GM21619 (cell line): Measurements from ENCODE around the gene BNIP3.
"Not testable (repeated sequence)": the region's sequence is repeated elsewhere in the genome, so short reads cannot be mapped to it uniquely, and the experiment has no call there.

Experiments
- ATAC-seq: cut with Tn5 transposase; IDR thresholded peaks from one replicate; pipeline ENCODE4 v1.9.1; 2021; ENCODE audit not compliant: unreplicated experiment

Gene BNIP3

DNA sequence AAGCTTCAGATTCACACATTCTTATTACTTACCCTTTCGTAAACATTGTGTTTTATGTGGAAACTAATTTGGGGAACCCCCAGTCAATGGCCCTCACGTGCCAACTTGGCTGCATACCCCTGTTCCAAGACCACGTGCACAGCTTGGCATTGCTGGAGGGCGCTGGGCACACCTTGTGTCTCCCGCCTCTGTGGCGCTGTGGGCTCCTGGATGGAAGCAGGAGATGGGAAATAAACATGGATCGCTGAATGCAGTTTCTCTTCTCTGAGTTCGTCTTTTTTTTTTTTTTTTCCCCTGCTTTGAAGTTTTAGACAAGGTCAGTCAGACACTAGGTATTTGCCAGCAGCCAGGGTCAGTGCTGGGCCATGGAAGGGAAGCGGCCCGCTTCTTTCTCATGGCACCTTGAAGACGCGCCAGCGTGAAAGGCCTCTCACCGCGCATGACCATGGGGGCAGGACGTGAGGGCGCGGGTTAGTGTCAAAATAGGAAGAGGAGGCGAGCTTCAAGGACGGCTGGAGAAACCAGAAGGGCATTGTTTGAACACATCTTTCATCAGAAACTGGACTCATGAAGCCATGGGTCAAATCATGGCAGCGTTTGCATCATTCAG is 27.3 kb downstream of the BNIP3 start:
- ATAC-seq, result no peak

DNA sequence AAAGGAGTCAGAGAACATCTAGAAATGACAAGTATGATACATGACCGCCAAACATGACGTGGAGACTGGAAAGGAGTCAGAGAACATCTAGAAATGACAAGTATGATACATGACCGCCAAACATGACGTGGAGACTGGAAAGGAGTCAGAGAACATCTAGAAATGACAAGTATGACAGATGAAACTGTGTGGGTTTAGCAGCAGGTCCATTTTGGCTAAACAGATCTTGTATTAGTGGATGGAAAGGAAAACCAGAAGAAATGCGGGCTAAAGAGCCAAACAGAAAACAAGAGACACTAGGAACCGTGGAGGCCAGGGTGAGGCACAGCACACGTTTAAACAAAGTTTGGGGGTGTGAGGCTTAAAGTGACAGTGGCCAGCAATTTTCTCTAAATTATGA is 31.8 kb downstream of the BNIP3 start:
- ATAC-seq, result not testable (repeated sequence)

DNA sequence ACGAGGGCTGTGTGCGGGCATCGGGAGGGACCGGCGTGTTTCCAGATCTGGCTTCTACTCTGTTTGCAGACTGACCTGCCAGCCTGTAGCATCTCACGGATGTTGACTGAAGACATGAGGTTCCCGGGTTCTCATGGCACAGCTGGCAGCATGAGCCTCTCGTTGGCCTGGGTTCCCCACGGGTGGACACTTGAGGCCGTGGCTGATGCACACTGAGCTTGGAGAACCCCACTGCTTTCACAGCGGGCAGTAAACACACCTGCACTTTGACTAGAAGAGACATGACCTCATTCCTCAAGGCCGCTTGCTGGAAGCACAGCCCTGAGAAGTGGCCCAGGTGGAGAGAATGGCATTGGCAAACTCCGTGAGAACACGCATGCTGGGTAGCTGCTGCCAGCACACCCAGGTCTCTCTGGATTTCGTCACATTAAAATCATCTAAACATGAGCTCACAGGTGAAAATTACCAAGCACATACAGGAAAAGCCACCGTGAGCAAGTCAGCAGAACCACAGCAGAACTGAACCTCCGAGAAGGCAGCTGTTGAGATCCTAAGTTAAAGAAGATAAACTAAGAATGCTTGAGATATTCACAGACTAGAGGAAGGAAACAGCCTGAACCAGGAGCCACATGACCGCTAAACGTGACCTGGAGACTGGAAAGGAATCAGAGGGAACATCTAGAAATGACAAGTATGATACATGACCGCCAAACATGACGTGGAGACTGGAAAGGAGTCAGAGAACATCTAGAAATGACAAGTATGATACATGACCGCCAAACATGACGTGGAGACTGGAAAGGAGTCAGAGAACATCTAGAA is 32.5 kb downstream of the BNIP3 start:
- ATAC-seq, result no peak

DNA sequence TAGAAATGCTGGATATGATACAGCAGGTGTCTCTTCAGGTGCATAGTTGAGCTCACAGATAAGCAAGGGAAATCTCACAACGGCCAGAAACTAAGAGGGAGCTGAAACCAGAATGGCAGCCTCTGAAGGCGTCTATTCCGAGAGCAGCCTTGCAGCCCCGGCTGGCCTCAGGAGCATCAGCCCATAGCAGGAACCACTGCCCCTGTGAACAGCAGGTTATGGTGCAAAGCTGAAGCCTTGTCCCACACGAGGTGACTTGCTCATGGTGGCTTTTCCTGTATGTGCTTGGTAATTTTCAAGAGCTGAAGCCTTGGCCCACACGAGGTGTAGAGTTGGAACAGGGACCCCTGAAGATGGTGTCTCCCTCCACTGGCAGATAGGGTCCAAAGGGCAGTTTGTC is 33.2 kb downstream of the BNIP3 start:
- no peak for ATAC-seq

DNA sequence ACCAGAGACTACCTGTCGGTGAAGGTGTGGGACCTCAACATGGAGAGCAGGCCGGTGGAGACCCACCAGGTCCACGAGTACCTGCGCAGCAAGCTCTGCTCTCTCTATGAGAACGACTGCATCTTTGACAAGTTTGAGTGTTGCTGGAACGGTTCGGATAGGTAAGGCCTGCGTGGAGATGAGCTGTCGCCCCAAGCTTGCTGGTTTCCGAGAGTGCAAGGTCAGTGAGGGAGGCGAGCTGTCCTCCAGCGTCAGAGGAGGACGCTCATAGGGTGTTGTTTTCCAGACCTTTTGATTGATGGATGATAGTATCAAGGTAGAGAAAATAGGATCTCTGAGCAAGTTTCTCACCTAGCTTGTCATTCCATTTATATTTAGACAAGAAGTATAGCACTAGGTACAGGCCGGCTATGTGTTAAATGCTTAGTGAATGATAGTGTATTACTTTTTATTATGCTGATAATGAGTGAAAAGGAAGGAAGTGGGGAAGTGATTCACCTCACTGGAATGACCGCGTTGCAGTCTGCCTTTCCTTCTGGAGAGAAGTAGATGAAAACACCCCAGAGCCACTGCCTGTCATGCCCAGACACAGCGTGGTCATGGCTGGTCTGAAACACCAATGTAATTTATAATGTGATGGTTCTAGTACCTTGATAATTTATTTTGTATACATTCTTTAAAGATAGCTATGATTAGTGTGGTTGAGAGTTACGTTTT is 33.9 kb downstream of the BNIP3 start:
- no peak for ATAC-seq

DNA sequence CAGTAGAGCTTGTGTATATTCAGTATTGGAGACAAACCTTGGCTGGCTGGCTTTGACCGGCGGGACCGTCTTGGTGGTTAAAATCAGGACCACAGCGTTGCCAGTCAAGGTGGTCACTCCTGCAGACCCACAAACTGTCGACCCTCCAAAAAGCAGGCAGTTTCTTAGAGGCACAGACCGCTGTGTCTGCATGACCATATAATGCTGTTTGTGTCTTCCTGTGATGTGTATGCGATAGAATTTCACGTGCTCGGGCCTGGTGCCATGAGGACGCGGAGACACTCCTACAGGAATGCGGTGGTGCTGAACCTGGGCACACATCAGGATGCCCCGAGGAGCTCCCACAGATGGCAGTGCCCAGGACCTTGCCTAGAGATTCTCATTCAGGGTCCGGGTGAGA is 34.8 kb downstream of the BNIP3 start:
- ATAC-seq, result no peak

DNA sequence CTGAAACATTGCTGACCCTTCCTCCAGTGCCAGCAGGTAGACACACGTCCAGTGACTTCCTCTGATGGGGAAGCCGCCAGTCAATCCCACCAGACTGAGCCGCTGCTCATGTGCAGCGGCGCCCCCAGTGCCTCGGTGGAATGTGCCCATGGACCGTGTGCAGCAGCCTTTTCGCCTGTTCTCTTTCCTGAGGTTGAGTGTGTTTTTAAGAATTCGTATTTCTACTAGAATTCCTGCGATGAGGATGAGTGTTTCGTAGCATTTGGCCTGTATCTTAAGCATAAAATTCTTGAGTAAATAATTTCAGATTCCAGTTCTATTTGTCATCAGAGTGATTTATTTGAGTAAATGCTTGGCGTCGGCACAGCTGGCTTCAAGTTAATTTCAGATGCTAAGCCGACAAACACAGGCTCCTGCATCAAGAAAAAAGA is 35.4 kb downstream of the BNIP3 start:
- ATAC-seq, result no peak

DNA sequence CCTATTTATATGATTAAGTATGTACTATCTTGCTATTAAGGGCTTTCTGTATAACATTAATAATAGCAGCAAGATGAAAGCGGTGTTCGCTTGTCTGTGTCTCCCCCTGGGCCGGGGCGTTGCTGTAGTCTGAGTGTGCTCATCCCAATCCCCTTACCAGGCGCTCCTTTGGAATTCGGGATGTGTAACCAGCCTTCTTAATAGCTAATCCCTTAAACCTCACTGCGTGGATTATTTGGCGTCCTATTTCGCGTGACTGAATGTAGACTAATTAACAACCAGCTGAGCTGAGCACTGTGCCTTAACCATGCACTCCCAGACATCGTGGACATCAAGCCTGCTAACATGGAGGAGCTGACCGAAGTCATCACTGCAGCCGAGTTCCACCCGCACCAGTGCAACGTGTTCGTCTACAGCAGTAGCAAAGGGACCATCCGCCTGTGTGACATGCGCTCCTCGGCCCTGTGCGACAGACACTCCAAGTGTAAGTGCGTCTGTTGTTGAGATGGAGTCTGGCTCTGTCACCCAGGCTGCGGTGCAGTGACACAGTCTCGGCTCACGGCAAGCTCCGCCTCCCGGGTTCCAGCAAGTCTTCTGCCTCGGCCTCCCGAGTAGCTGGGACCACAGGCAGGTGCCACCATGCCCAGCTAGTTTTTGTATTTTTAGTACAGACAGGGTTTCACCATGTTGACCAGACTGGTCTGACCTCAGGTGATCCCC is 36.6 kb downstream of the BNIP3 start:
- ATAC-seq, result no peak

DNA sequence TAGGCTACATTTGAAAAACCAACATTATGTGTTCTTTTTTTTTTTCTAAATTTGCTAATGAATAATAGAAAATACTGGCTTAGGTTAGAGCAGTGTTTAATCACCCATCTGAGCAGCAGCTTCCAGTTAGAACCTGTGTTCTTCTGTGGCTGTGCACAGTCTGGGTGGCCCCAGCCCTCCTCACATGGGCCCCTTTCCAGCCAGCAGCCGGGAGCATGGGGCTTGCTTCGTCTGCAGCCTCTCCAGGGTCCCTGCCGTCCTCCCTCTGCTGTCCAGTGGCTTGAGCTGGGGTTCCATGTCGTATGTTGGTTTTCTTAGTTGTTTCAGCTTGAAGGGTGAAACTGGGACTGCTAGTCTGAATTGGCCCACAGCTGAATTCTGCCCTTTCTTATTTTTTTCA is 37.3 kb downstream of the BNIP3 start:
- no peak for ATAC-seq

DNA sequence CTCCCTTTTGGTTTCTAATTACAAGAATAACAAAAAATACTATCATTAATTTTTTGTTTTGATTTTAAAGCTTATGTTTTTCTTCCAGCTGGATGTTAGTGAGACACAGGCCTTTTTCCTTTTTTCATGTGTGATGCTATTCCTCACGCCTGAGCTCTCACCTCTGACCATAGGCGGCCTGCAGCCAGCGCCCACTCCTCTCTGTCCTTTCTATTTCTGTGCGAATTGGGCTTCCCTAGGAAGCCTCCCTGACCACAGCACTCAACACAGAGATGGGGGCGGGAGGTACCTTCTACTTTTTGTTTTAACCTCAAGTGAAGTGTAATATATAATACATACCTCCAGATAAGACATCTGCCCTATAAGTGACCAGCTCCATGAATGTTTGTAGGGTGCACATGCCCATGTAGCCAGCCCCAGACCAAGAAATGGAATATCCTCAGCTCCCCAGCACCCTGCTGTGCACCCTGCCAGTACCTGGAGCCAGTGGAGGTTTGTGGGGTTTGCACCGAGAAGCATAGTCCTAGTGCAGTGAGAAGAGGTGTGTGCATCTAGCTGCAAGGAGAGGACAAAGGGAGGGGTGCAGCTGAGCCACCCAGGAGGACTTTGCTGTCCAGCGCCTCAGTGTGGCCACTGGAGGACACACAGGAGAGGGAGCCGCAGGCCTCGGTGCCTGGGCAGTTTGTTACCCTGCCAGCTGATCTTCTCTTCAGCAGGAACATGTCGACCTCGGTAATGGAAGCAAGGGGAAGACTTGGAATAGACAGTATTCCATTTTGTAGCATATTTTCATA is 38.5 kb downstream of the BNIP3 start:
- no peak for ATAC-seq

DNA sequence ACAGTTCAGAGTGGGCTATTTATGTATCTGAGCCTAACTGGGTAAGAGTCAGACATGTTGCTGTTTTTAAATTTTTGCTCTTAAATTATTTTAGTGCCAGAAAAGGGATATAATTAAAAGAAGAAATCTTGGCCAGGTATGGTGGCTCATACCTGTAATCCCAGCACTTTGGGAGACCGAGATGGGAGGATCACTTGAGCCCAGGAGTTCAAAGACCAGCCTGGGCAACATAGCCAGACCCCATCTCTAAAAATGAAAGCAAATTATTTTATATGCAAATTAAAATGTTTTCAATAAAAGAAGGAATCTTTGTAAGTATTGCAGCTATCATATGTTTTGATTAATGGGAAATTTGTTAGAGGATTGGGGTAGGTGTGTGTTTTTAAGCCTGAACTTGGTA is 39.3 kb downstream of the BNIP3 start:
- ATAC-seq, result no peak

DNA sequence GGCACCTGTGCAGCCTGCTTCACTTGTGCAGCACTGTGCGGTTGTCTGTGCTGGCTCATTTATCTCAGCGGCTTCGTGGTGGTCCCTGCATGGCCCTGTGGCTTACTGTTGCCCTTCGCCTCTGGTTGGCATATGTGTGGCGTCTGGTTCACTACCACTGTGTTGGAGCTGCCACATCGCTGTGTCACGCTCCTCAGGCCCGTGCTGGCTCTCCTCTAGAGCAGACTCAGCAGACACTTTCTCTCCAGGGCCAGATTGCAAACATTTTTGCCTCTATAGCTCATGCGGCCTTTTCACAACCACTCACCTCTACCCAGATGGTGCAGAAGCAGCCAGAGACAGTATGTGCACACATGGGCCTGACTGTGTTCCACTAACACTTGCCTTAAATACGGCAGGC is 43.0 kb downstream of the BNIP3 start:
- no peak for ATAC-seq

DNA sequence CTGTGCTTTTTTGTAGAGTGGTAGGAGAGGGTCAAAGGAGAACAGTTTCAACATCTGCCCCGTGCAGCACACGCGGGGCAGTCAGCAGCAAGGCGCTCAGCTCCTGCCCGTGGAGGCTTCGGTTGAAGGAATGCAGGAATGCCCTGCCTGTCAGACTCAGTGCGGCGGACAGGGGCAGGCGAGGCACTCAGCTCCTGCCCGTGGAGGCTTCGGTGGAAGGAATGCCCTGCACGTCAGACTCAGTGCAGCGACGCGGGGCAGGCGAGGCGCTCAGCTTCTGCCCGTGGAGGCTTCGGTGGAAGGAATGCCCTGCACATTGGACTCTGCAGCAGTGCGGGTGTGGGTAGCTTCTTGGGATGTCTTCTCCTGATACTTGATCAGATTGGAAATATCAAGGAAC is 43.9 kb downstream of the BNIP3 start:
- no peak for ATAC-seq

DNA sequence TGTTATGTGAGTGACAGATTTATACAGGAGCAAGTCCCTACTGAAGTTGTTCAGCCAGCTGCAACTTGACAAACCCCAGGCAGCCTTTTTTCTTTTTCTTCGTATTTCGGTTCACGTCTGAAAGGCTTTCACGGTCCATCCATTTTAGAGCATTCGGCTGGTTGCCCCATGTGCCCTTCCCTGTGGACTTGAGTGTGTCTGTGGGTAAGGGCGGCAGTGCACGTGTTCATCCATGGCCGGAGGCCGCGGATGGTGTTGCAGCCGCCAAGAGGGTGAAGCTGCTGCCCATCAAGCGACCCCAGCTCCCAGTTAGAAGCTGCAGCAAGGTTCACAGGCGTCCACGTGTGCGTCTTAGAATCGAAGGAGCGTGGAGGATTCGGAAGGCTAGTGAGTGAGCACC is 45.0 kb downstream of the BNIP3 start:
- no peak for ATAC-seq

DNA sequence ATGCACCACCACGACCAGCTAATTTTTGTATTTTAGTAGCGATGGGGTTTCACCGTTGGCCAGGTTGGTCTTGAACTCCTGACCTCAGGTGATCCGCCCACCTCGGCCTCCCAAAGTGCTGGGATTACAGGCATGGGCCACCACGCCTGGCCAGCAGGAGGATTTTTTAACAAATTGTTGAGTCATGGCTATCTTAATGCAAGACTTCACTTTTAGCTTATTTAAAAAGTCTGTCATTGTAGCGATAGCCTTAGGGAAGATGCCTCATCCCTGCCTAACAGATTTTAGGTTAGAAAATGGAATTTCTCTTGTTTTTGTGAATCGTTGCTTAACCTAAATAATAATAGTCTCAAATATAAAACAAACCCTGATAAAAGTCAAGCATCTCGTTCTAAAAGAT is 45.4 kb downstream of the BNIP3 start:
- ATAC-seq, result no peak

DNA sequence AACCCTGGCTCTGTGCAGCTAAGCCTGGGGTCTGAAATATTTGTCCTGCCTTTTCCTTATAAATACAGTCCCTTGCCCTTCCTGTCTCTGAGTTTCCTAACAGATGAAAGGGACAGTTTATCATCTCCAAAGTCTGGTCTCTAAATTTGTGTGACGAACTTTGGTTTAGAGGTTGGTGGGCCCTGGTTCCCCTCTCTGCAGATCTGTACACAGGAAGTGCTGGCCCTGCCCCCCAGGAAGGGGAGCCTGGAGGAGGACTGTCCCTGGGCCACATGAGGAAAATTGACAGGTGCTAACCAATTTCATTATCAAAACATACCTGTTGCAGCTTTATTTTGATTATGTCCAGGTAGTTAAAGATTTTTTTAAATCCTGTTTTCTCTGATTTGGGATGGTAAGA is 46.5 kb downstream of the BNIP3 start:
- no peak for ATAC-seq

DNA sequence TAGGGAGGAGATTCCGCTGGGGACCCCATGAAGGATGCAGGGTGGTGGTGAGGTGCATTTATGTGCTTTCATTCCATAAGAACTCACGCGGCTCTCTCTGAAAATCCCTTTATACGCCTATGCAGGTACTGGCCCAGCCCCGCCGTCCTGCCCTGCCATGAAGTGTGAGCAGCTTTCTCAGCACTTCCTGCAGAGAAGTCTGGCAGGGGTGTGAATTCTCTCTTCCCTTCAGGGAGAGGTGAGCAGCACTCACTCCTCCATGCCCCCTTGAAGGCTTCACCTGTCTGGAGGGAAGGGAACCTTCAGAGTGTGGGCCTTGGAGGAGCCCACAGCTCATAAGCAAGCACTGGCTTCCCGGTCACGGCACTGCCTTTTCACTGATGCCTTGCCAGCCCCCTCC is 47.0 kb downstream of the BNIP3 start:
- no peak for ATAC-seq

DNA sequence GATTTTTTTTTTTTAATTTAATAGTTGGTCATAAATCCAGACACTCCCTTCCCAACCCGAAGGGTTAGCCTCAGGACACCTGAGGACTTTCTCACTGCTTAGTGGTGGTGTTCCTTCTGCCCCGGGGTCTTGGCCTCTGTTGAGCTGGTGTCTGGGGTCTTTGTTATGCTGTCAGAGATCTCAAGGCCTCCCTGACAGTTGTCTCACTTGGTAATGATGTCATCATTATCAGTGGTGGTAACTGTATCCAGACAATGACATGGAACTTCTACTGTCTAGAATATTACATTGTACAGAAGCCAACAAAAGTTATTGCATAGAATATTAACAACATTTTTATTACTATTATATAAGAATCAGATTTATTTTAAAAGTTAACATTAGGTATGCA is 48.0 kb downstream of the BNIP3 start:
- ATAC-seq, result no peak

DNA sequence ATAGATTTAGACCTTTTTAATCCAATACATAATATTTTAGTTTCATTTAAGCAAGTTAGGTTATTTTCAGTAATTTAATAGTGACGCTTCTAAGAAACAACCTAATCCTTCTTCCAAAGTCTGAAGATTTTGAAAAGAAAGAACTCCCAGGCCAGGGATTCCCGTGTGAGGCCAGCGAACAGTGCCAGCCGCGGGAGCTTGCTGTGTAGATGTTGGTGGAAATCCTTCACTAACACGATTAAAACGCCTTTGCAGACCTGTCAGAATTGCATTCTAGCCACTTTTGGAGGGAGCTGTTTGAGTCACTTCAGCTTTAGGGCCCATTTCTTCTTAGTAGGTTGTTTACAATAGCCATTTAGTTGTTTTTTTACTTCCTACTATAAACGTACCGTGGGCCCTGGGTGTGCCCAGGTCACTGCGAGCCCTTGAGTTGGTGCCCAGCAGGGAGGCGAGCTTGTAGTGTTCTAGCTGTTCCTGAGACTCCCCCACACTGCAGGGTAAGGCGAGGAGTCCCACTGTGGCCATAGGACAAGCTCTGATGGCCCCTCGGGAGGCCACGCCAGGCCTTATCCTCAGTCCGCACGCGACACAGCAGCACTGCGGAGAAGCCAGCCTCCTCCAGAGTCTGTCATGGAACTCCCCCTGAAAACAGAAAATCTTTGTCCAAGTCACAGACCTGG is 48.6 kb downstream of the BNIP3 start:
- no peak for ATAC-seq

DNA sequence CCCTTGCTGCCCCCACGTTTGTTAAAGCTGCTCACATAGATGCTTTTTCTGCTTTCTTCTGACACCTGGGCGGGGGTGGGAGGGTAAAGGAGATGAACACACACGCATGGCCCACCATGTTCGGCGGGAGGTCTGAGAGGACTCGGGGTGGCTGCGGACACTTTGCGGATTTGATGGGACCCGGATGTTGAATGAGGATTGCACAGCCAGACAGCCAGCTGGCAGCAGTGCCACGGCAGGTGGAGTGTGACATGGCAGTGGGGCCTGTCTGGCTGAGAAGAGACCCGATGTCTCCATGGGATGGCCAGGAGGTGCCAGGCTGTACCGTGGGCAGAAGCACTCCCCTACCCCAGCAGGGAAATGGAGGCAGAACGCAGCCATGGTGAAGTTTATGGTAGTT is 49.7 kb downstream of the BNIP3 start:
- ATAC-seq, result no peak
